IMR-90 (cell line): ENCODE measurements around the gene CCDC138. TPM values are rescaled to one million over a fixed set of nuclear protein-coding genes. Genes with fewer than 3 reads are reported as not detected.

Experiments
- ATAC-seq: fragments of 200-7000 bp; cut with Tn5 transposase; 2 replicates; pipeline ENCODE4 v1.9.1; 2020; ENCODE audit warnings: low read depth, mild to moderate bottlenecking, moderate library complexity
- BruUV-seq: library from RNA; stranded (reverse); fragments of 400-500 nt; replicated peaks from 2 replicates; lab custom pipeline; 2021; lab: Mats Ljungman, UMichigan
- CTCF ChIA-PET: fragments of 300-600 bp; formaldehyde crosslinking; extraction: SDS; loops from one replicate; lab custom pipeline; 2021; ENCODE audit warnings: antibody characterized with exemption; lab: Yijun Ruan, JAX
- POLR2A ChIA-PET: fragments of 300-600 bp; sonication (Branson Sonifier 250); formaldehyde crosslinking; loops from one replicate; lab custom pipeline; 2022; ENCODE audit warnings: antibody characterized with exemption; ENCODE audit not compliant: unreplicated experiment; lab: Charles Lee
- DNase-seq: peaks from one replicate; pipeline ENCODE4 v3.0.0; 2013
- H2AFZ ChIP-seq: replicated peaks from 2 replicates; pipeline ENCODE3; 2013; ENCODE audit warnings: low read length, mild to moderate bottlenecking; ENCODE audit not compliant: poor library complexity
- H2AK5ac ChIP-seq: 2 replicates; pipeline ENCODE4 v1.6.1; 2013; ENCODE audit warnings: low read depth, low read length, inconsistent platforms
- H2AK9ac ChIP-seq: replicated peaks from 2 replicates; pipeline ENCODE3; 2013; ENCODE audit warnings: mild to moderate bottlenecking, low read depth, low read length, moderate library complexity; ENCODE audit not compliant: poor library complexity
- H2BK120ac ChIP-seq: 2 replicates; pipeline ENCODE4 v1.6.1; 2013; ENCODE audit warnings: low read depth, low read length, inconsistent platforms
- H2BK15ac ChIP-seq: 3 replicates; pipeline ENCODE4 v1.6.1; 2013; ENCODE audit warnings: low read depth, low read length, inconsistent platforms
- H2BK20ac ChIP-seq: 2 replicates; pipeline ENCODE4 v1.6.1; 2013; ENCODE audit warnings: low read depth, mild to moderate bottlenecking, inconsistent platforms, low read length, moderate library complexity
- H2BK5ac ChIP-seq: 2 replicates; pipeline ENCODE4 v1.6.1; 2013; ENCODE audit warnings: mild to moderate bottlenecking, low read depth, low read length, inconsistent platforms; ENCODE audit not compliant: poor library complexity, severe bottlenecking
- H3K14ac ChIP-seq: replicated peaks from 2 replicates; pipeline ENCODE4 v1.6.1; 2013; ENCODE audit warnings: low read depth, low read length, inconsistent platforms
- H3K18ac ChIP-seq: 2 replicates; pipeline ENCODE4 v1.6.1; 2013; ENCODE audit warnings: low read depth, low read length, control low read depth
- H3K23ac ChIP-seq: 2 replicates; pipeline ENCODE4 v1.6.1; 2013; ENCODE audit warnings: low read depth, low read length, inconsistent platforms
- H3K27ac ChIP-seq: 2 replicates; pipeline ENCODE4 v1.5.1; 2013; ENCODE audit warnings: mild to moderate bottlenecking, control low read depth, low read length; ENCODE audit not compliant: insufficient read depth
- H3K27me3 ChIP-seq: 2 replicates; pipeline ENCODE4 v1.6.1; 2013; ENCODE audit warnings: low read length; ENCODE audit not compliant: control insufficient read depth, insufficient read depth
- H3K36me3 ChIP-seq: 2 replicates; pipeline ENCODE4 v1.6.1; 2013; ENCODE audit warnings: low read length, mixed read lengths; ENCODE audit not compliant: control insufficient read depth, insufficient read depth
- H3K4ac ChIP-seq: 2 replicates; pipeline ENCODE4 v1.6.1; 2013; ENCODE audit warnings: low read depth, low read length, inconsistent platforms
- H3K4me1 ChIP-seq: 2 replicates; pipeline ENCODE4 v1.6.1; 2013; ENCODE audit warnings: low read length, mixed read lengths; ENCODE audit not compliant: control insufficient read depth, insufficient read depth
- H3K4me2 ChIP-seq: 2 replicates; pipeline ENCODE4 v1.6.1; 2013; ENCODE audit warnings: low read depth, mild to moderate bottlenecking, control low read depth, low read length, moderate library complexity
- H3K4me3 ChIP-seq: 2 replicates; pipeline ENCODE4 v1.5.1; 2013; ENCODE audit warnings: low read depth, mild to moderate bottlenecking, control low read depth, low read length, moderate library complexity; ENCODE audit not compliant: insufficient read depth
- H3K56ac ChIP-seq: 2 replicates; pipeline ENCODE4 v1.6.1; 2013; ENCODE audit warnings: low read length, inconsistent platforms; ENCODE audit not compliant: insufficient read depth; ENCODE audit errors: extremely low read depth
- H3K79me1 ChIP-seq, 2 experiments: 2 replicates each; pipeline ENCODE4 v1.6.1; 2013; ENCODE audit warnings: low read length in 2 of 2, inconsistent platforms in 1 of 2, low read depth in 1 of 2
- H3K9ac ChIP-seq: 2 replicates; pipeline ENCODE4 v1.6.1; 2013; ENCODE audit warnings: low read depth, low read length, control low read depth
- H3K9me1 ChIP-seq: 2 replicates; pipeline ENCODE4 v1.6.1; 2013; ENCODE audit warnings: low read length, inconsistent platforms; ENCODE audit not compliant: insufficient read depth
- H3K9me3 ChIP-seq: 2 replicates; pipeline ENCODE4 v1.6.1; 2013; ENCODE audit warnings: low read length; ENCODE audit not compliant: control insufficient read depth, insufficient read depth
- H4K20me1 ChIP-seq: 2 replicates; pipeline ENCODE4 v1.6.1; 2013; ENCODE audit warnings: low read length, inconsistent platforms; ENCODE audit not compliant: insufficient read depth
- H4K5ac ChIP-seq: 2 replicates; pipeline ENCODE4 v1.6.1; 2013; ENCODE audit warnings: mild to moderate bottlenecking, low read depth, low read length, control low read depth
- H4K8ac ChIP-seq, 2 experiments: 2 replicates each; pipeline ENCODE4 v1.6.1; 2013; ENCODE audit warnings: low read depth in 2 of 2, low read length in 2 of 2, control low read depth in 1 of 2, inconsistent platforms in 1 of 2
- H4K91ac ChIP-seq: 2 replicates; pipeline ENCODE4 v1.6.1; 2013; ENCODE audit warnings: low read depth, low read length, inconsistent platforms; ENCODE audit not compliant: insufficient read depth
- BHLHE40 ChIP-seq: fragments of 150-350 bp; IDR thresholded peaks from 2 replicates; pipeline ENCODE4 v1.6.1; 2016; ENCODE audit warnings: mild to moderate bottlenecking, low read depth, low read length
- CEBPB ChIP-seq: IDR thresholded peaks from 2 replicates; pipeline ENCODE4 v1.6.1; 2012; ENCODE audit warnings: low read depth, low read length, improper control_type of control experiment
- MAZ ChIP-seq: IDR thresholded peaks from 2 replicates; pipeline ENCODE4 v1.6.1; 2012; ENCODE audit warnings: low read depth, mild to moderate bottlenecking, low read length, improper control_type of control experiment, moderate library complexity, borderline replicate concordance
- MXI1 ChIP-seq: IDR thresholded peaks from 2 replicates; pipeline ENCODE4 v1.6.1; 2012; ENCODE audit warnings: low read depth, mild to moderate bottlenecking, low read length, moderate library complexity, borderline replicate concordance
- NFE2L2 ChIP-seq: fragments of 150-350 bp; IDR thresholded peaks from 2 replicates; pipeline ENCODE4 v1.6.1; 2016; ENCODE audit warnings: low read depth, mild to moderate bottlenecking, low read length
- POLR2A ChIP-seq: IDR thresholded peaks from 2 replicates; pipeline ENCODE4 v1.6.1; 2012; ENCODE audit warnings: mild to moderate bottlenecking, low read depth, low read length
- RFX5 ChIP-seq: IDR thresholded peaks from 2 replicates; pipeline ENCODE4 v1.8.0; 2012; ENCODE audit warnings: low read depth, mild to moderate bottlenecking, low read length, moderate library complexity
- SMC3 ChIP-seq: fragments of 150-350 bp; IDR thresholded peaks from 2 replicates; pipeline ENCODE4 v1.6.1; 2016; ENCODE audit warnings: low read depth, mild to moderate bottlenecking, antibody characterized with exemption, low read length, moderate library complexity
- WGBS, 2 experiments: methylation state at CpG; one replicate each; pipeline versions ENCODE4 v1.1.5 to v1.1.7; 2013; ENCODE audit warnings: missing lambda C conversion rate in 2 of 2; ENCODE audit not compliant: insufficient read length in 1 of 2; ENCODE audit errors: extremely low coverage in 2 of 2; 5-methylcytosine and 5-hydroxymethylcytosine counted together
- dilution Hi-C: fragments of 300-500 bp; cut with HindIII; formaldehyde crosslinking; loops from one replicate; pipeline ENCODE4 v1.14.3; 2018; ENCODE audit warnings: low sequenced_read_pairs; ENCODE audit not compliant: unreplicated experiment
- in situ Hi-C: fragments of 300-500 bp; cut with MboI; formaldehyde crosslinking; loops from 3 replicates; pipeline ENCODE4 v1.14.3; 2019; ENCODE audit warnings: low sequenced_read_pairs, inconsistent platforms, mixed read lengths
- intact Hi-C: fragments of 100-400 bp; cut with micrococcal nuclease; formaldehyde crosslinking; loops from 2 replicates; pipeline ENCODE4 v1.10.0; 2022
- polyA plus RNA-seq, 3 experiments: library from polyadenylated mRNA; depleted of rRNA; stranded (reverse); fragments of >200 nt; gene quantifications; 2 replicates each; pipeline ENCODE4 v1.2.3, GENCODE V29; 2012; ENCODE audit warnings: low replicate concordance in 1 of 3
- total RNA-seq: library from RNA; depleted of rRNA; stranded (reverse); fragments of >200 nt; gene quantifications from 2 replicates; pipeline ENCODE4 v1.2.3, GENCODE V29; 2012
- TF ChIP-seq, protein P1 (sequence below): fragments of 150-350 bp; IDR thresholded peaks from 2 replicates; pipeline ENCODE4 v1.6.1; 2017; ENCODE audit warnings: mild to moderate bottlenecking, antibody characterized with exemption, low read length, low read depth
- TF ChIP-seq, protein P2 (sequence below): fragments of 150-350 bp; IDR thresholded peaks from 2 replicates; pipeline ENCODE4 v1.6.1; 2016; ENCODE audit warnings: low read depth, mild to moderate bottlenecking, low read length, moderate library complexity, borderline replicate concordance

The CCDC138 gene
- total and polyA plus RNA-seq, 2 of the 4 experiments (the other 2 are of a cell fraction): 1.5 to 2.9 TPM

GRCh38 chr2:108909275-108909823 lies 122.8 kb downstream of the CCDC138 start (continued):
- TF ChIP-seq, protein P1, sequence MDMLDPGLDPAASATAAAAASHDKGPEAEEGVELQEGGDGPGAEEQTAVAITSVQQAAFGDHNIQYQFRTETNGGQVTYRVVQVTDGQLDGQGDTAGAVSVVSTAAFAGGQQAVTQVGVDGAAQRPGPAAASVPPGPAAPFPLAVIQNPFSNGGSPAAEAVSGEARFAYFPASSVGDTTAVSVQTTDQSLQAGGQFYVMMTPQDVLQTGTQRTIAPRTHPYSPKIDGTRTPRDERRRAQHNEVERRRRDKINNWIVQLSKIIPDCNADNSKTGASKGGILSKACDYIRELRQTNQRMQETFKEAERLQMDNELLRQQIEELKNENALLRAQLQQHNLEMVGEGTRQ: no peak

- Histone ChIP-seq H2BK15ac (no peak overlapping the region), H3K18ac (no peak overlapping the region), H2AK5ac (no peak overlapping the region), H3K36me3 (no peaks in the 10 kb centered on the region), H2BK20ac (no peak overlapping the region), H4K20me1 (no peaks in the 10 kb centered on the region), H3K56ac (no peak overlapping the region), H3K4ac (no peak overlapping the region), H2AK9ac (no peak overlapping the region), H4K5ac (no peak overlapping the region), H3K14ac (no peak overlapping the region), H3K79me1 (no peaks in the 10 kb centered on the region), H2BK5ac (no peak overlapping the region), H2AFZ (no peak overlapping the region), H3K4me2 (no peak overlapping the region), H4K91ac (no peak overlapping the region), H3K4me1 (no peaks in the 10 kb centered on the region), H3K9me1 (no peaks in the 10 kb centered on the region), H2BK120ac (no peak overlapping the region), H3K27me3 (peaks cover 41% of the 10 kb centered on the region), H4K8ac (no peak overlapping the region), H3K27ac (no peak overlapping the region), H3K4me3 (no peak overlapping the region), H3K9ac (no peak overlapping the region), H3K9me3 (no peaks in the 10 kb centered on the region), H3K23ac (no peak overlapping the region)
- intact Hi-C loops (no loop called here), in situ Hi-C loops (no loop called here), dilution Hi-C loops (no loop called here)
- CTCF ChIA-PET: no interaction called here
- no peak for DNase-seq
- no peak for ATAC-seq
- 86% methylated on average over 1 of the region's 12 CpGs; no CpG with 5 or more reads in 1 of the 2 experiments for WGBS, 2 experiments
- no TSS peak for BruUV-seq
- no peak for TF ChIP-seq MXI1
- TF ChIP-seq CEBPB: no peak
- TF ChIP-seq NFE2L2: no peak
- no peak for TF ChIP-seq POLR2A
- TF ChIP-seq RFX5: no peak
- TF ChIP-seq, protein P2, sequence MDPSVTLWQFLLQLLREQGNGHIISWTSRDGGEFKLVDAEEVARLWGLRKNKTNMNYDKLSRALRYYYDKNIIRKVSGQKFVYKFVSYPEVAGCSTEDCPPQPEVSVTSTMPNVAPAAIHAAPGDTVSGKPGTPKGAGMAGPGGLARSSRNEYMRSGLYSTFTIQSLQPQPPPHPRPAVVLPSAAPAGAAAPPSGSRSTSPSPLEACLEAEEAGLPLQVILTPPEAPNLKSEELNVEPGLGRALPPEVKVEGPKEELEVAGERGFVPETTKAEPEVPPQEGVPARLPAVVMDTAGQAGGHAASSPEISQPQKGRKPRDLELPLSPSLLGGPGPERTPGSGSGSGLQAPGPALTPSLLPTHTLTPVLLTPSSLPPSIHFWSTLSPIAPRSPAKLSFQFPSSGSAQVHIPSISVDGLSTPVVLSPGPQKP: no peak
- TF ChIP-seq, protein P1: no peak
- no peak for TF ChIP-seq SMC3
- TF ChIP-seq MAZ: no peak
- no peak for TF ChIP-seq BHLHE40
- POLR2A ChIA-PET: no interaction called here
These were observed 123.5 kb downstream of the CCDC138 start for GRCh38 chr2:108910011-108910431.
